ENCODE measurements around the gene SYTL3.

GRCh38 chr6:158703111-158703836, 53.4 kb downstream of the SYTL3 start:
- no peak for TF ChIP-seq YY1 (IDR thresholded peaks at IDR 0.05; ENCODE audit: low read depth, low read length)
- no peak for TF ChIP-seq CTCF (IDR thresholded peaks at IDR 0.05; ENCODE audit: control extremely low read depth in 1 of 3, insufficient read depth in 1 of 3, low read depth in 1 of 3, low read length in 3 of 3)
- TF ChIP-seq BRCA1 (IDR thresholded peaks at IDR 0.05; ENCODE audit: low read depth, low read length): no peak
- TF ChIP-seq POLR2A (IDR thresholded peaks at IDR 0.05; ENCODE audit: control extremely low read depth in 1 of 2, low read depth in 2 of 2, low read length in 2 of 2): no peak
